Fibroblast of lung (primary cell): Measurements from ENCODE around the gene PKIG. TPM values are rescaled to one million over a fixed set of nuclear protein-coding genes. Genes with fewer than 3 reads are reported as not detected.

Experiments used
- DNase-seq, 2 donors: peaks; one replicate each; pipeline versions ENCODE4 v3.0.0 to v3.0.0-alpha.2; 2010; ENCODE audit warnings: low read depth in 2 of 2
- H2AFZ ChIP-seq: 2 replicates; pipeline ENCODE4 v1.5.1; 2012; ENCODE audit warnings: low read length, control low read depth, inconsistent platforms
- H3K27ac ChIP-seq: 2 replicates; pipeline ENCODE4 v1.5.1; 2011; ENCODE audit warnings: low read length, control low read depth; ENCODE audit not compliant: insufficient read depth
- H3K27me3 ChIP-seq: 2 replicates; pipeline ENCODE4 v1.5.1; 2011; ENCODE audit warnings: mild to moderate bottlenecking, low read length; ENCODE audit not compliant: control insufficient read depth, insufficient read depth
- H3K36me3 ChIP-seq: 2 replicates; pipeline ENCODE4 v1.5.1; 2011; ENCODE audit warnings: low read length; ENCODE audit not compliant: control insufficient read depth, insufficient read depth
- H3K4me1 ChIP-seq: 2 replicates; pipeline ENCODE4 v1.5.1; 2011; ENCODE audit warnings: low read length; ENCODE audit not compliant: control insufficient read depth, insufficient read depth; ENCODE audit errors: extremely low read depth
- H3K4me2 ChIP-seq: 2 replicates; pipeline ENCODE4 v1.5.1; 2011; ENCODE audit warnings: low read length, control low read depth; ENCODE audit not compliant: insufficient read depth; ENCODE audit errors: extremely low read depth
- H3K4me3 ChIP-seq, 4 experiments: fragments of 200-600 bp in 1 of 4; sonication (generic) in 1 of 4; replicated peaks in 1 of 4; 2 replicates each; pipeline ENCODE4 v1.5.1; 2011 to 2016; ENCODE audit warnings: low read length in 4 of 4, low read depth in 3 of 4, mild to moderate bottlenecking in 3 of 4, control low read depth in 2 of 4, inconsistent platforms in 1 of 4, mixed read lengths in 1 of 4; ENCODE audit not compliant: insufficient read depth in 1 of 4; ENCODE audit errors: control extremely low read depth in 1 of 4
- H3K79me2 ChIP-seq: 2 replicates; pipeline ENCODE4 v1.5.1; 2012; ENCODE audit warnings: mild to moderate bottlenecking, low read length, inconsistent platforms; ENCODE audit not compliant: control insufficient read depth, insufficient read depth
- H3K9ac ChIP-seq: 2 replicates; pipeline ENCODE4 v1.5.1; 2011; ENCODE audit warnings: mild to moderate bottlenecking, low read length, control low read depth; ENCODE audit not compliant: insufficient read depth
- H3K9me3 ChIP-seq: 2 replicates; pipeline ENCODE4 v1.5.1; 2012; ENCODE audit warnings: low read depth, low read length; ENCODE audit not compliant: control insufficient read depth, insufficient read depth
- H4K20me1 ChIP-seq: 2 replicates; pipeline ENCODE4 v1.5.1; 2011; ENCODE audit warnings: low read length; ENCODE audit not compliant: control insufficient read depth, insufficient read depth; ENCODE audit errors: extremely low read depth
- EZH2 ChIP-seq: IDR thresholded peaks from 2 replicates; pipeline ENCODE4 v1.5.1; 2012; ENCODE audit warnings: low read length, control low read depth, mild to moderate bottlenecking; ENCODE audit errors: missing control alignments
- polyA plus RNA-seq, 2 donors: library from polyadenylated mRNA; depleted of rRNA in 1 of 2; stranded (reverse) in 1 of 2; unstranded in 1 of 2; fragments of >200 nt; gene quantifications; 2 replicates each; pipeline ENCODE4 v1.2.1, GENCODE V29; 2011 to 2012; ENCODE audit warnings: missing spikeins in 1 of 2
- total RNA-seq: library from RNA; depleted of rRNA; stranded (reverse); fragments of >200 nt; gene quantifications from 2 replicates; pipeline ENCODE4 v1.2.1, GENCODE V29; 2014
- TF ChIP-seq, protein P1 (sequence below), 2 donors: IDR thresholded peaks in 1 of 2; conservative IDR thresholded peaks in 1 of 2; 1 replicate in 1 of 2; 2 replicates in 1 of 2; pipeline ENCODE4 v1.5.1; 2011 to 2012; ENCODE audit warnings: low read length in 2 of 2, control low read depth in 1 of 2, inconsistent platforms in 1 of 2, low read depth in 1 of 2, mild to moderate bottlenecking in 1 of 2

Gene PKIG
- total and polyA plus RNA-seq, 2 donors (not counting 1 experiment from before 2014, with no cell fraction given): 192 to 234 TPM

DNA sequence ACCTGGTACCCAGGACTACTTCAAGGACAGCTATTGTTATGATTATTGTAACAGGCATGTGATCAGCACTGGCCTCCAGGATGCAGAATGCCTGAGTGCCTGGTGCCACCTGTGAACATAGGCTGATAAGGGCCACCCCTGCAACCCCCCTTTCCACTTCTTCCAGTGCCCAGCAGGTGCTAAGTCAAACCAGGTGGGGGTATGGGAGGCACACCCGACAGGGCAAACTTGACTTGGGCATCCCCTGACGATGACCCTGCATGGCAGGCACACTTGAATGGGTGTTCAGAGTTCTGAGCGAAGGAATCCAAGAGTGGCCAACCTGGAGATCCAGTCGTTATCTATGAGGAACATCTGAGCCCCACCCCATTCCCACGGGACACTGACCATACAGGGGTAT, 65.7 kb downstream of the PKIG start:
- no peaks in the 10 kb centered on the region for H3K79me2 ChIP-seq
- peaks cover 3% of the 10 kb centered on the region for H3K27me3 ChIP-seq
- no peaks in the 10 kb centered on the region for H4K20me1 ChIP-seq
- H3K27ac ChIP-seq: no peak overlapping the region
- TF ChIP-seq, protein P1, sequence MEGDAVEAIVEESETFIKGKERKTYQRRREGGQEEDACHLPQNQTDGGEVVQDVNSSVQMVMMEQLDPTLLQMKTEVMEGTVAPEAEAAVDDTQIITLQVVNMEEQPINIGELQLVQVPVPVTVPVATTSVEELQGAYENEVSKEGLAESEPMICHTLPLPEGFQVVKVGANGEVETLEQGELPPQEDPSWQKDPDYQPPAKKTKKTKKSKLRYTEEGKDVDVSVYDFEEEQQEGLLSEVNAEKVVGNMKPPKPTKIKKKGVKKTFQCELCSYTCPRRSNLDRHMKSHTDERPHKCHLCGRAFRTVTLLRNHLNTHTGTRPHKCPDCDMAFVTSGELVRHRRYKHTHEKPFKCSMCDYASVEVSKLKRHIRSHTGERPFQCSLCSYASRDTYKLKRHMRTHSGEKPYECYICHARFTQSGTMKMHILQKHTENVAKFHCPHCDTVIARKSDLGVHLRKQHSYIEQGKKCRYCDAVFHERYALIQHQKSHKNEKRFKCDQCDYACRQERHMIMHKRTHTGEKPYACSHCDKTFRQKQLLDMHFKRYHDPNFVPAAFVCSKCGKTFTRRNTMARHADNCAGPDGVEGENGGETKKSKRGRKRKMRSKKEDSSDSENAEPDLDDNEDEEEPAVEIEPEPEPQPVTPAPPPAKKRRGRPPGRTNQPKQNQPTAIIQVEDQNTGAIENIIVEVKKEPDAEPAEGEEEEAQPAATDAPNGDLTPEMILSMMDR (conservative IDR thresholded peaks at IDR 0.05 in 1 of 2, IDR thresholded peaks at IDR 0.05 in 1 of 2; ENCODE audit: low read depth in 1 of 2, low read length in 2 of 2): no peak
- TF ChIP-seq EZH2: no peak
- H3K4me1 ChIP-seq: peaks cover 11% of the 10 kb centered on the region
- H3K9ac ChIP-seq: no peak overlapping the region
- H3K36me3 ChIP-seq: no peaks in the 10 kb centered on the region
- no peaks in the 10 kb centered on the region for H3K9me3 ChIP-seq
- H2AFZ ChIP-seq: no peak overlapping the region
- no peak for DNase-seq
- no peak overlapping the region for H3K4me2 ChIP-seq
- no peak overlapping the region for H3K4me3 ChIP-seq

DNA sequence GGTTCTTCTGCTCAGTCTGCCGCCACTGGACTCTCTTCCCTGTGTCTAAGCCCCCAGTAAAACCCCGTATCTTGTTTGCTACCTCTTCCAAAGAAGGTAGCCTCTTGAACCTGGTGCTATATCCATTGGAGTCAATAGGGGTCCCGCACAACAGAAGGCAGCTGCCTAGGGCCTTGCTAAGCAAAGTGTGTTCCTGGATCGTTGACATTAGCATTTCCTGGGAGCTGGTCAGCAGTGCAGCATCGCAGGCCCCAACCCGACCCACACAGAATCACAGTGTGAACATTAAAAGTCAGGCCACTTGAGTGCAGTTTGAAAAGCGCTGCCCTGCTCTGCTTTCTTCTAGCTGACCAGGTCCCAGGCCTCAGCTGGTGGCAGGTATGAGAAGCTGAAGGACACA, 66.2 kb downstream of the PKIG start:
- Histone ChIP-seq H3K9ac (no peak overlapping the region), H3K4me2 (no peak overlapping the region), H3K4me3 (no peak overlapping the region), H3K27ac (no peak overlapping the region), H2AFZ (no peak overlapping the region), H3K4me1 (peaks cover 8% of the 10 kb centered on the region), H4K20me1 (no peaks in the 10 kb centered on the region), H3K79me2 (no peaks in the 10 kb centered on the region), H3K36me3 (no peaks in the 10 kb centered on the region), H3K9me3 (no peaks in the 10 kb centered on the region), H3K27me3 (peaks cover 6% of the 10 kb centered on the region)
- TF ChIP-seq, protein P1 (conservative IDR thresholded peaks at IDR 0.05 in 1 of 2, IDR thresholded peaks at IDR 0.05 in 1 of 2; ENCODE audit: low read depth in 1 of 2, low read length in 2 of 2): no peak
- TF ChIP-seq EZH2: no peak
- DNase-seq: no peak

DNA sequence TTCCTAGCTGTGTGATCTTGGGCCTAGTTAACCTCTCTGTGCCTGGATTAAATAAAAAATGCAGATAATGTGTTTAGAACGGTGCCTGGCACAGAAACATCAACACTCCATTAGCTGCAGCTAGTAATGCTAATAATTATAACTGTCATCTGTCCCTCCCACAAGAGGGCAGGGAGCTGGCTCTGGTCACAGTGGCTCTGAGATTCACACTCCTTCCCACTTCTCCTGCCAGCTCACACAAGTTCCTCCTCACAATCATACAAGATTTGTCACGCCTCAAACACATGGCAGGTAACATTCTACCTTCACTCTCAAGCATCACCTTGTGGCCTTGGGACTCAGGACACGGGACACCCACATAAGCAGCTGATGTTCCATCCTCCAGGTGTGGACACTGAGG, 66.7 kb downstream of the PKIG start:
- peaks cover 9% of the 10 kb centered on the region for H3K27me3 ChIP-seq
- no peak for DNase-seq
- TF ChIP-seq EZH2: no peak
- TF ChIP-seq, protein P1 (conservative IDR thresholded peaks at IDR 0.05 in 1 of 2, IDR thresholded peaks at IDR 0.05 in 1 of 2; ENCODE audit: low read depth in 1 of 2, low read length in 2 of 2): no peak
- no peak overlapping the region for H3K9ac ChIP-seq
- H3K79me2 ChIP-seq: no peaks in the 10 kb centered on the region
- H3K9me3 ChIP-seq: no peaks in the 10 kb centered on the region
- H2AFZ ChIP-seq: no peak overlapping the region
- no peaks in the 10 kb centered on the region for H4K20me1 ChIP-seq
- no peak overlapping the region for H3K4me3 ChIP-seq
- H3K36me3 ChIP-seq: no peaks in the 10 kb centered on the region
- H3K4me2 ChIP-seq: no peak overlapping the region
- peaks cover 8% of the 10 kb centered on the region for H3K4me1 ChIP-seq
- no peak overlapping the region for H3K27ac ChIP-seq
